Coronary artery (tissue), 2 donors: Measurements from ENCODE around the gene DOCK6.

Source experiments
- DNase-seq: peaks from one replicate; pipeline ENCODE4 v3.0.0-alpha.2; 2017; ENCODE audit warnings: low spot score
- H3K27ac ChIP-seq, 2 donors: fragments of 200-600 bp; sonication (generic); one replicate each; pipeline ENCODE4 v1.5.1; 2016 to 2019
- H3K4me3 ChIP-seq: fragments of 200-600 bp; sonication (generic); 2 replicates; pipeline ENCODE4 v1.5.1; 2016; ENCODE audit warnings: mild to moderate bottlenecking, moderate library complexity
- TF ChIP-seq, protein P1 (sequence below): fragments of 200-600 bp; sonication (generic); IDR thresholded peaks from one replicate; pipeline ENCODE4 v1.5.1; 2019; ENCODE audit warnings: antibody characterized with exemption

DOCK6 gene

GRCh38 chr19:11261971-11262839, at the start of gene DOCK6:
TSS of gene DOCK6 (minus strand) at chr19:11262524. CDS start at chr19:11262440, 84 bp downstream.
- Histone ChIP-seq H3K27ac (peak within 1 kb of the TSS; percentile 83 to 93), H3K4me3 (peak within 1 kb of the TSS; percentile 99)
- TF ChIP-seq, protein P1, sequence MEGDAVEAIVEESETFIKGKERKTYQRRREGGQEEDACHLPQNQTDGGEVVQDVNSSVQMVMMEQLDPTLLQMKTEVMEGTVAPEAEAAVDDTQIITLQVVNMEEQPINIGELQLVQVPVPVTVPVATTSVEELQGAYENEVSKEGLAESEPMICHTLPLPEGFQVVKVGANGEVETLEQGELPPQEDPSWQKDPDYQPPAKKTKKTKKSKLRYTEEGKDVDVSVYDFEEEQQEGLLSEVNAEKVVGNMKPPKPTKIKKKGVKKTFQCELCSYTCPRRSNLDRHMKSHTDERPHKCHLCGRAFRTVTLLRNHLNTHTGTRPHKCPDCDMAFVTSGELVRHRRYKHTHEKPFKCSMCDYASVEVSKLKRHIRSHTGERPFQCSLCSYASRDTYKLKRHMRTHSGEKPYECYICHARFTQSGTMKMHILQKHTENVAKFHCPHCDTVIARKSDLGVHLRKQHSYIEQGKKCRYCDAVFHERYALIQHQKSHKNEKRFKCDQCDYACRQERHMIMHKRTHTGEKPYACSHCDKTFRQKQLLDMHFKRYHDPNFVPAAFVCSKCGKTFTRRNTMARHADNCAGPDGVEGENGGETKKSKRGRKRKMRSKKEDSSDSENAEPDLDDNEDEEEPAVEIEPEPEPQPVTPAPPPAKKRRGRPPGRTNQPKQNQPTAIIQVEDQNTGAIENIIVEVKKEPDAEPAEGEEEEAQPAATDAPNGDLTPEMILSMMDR: no peak
- no peak for DNase-seq

DNA sequence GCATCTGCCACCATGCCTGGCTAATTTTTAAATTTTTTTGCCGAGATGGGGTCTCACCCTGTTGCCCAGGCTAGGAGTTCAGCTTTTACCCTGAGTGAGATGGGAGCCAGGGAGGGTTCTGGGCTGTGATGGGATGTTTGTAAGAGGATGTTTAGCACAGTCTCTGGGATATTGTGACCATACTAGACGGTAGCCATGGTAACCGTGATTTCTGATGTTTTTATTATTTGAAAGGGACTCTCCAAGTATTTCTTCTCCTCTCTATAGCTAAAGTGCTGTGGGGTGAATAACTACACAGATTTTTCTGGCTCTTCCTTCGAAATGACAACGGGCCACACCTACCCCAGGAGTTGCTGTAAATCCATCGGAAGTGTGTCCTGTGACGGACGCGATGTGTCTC, 44.0 kb upstream of the DOCK6 start:
- H3K4me3 ChIP-seq: no peak overlapping the region
- TF ChIP-seq, protein P1: no peak
- H3K27ac ChIP-seq: no peak overlapping the region
- no peak for DNase-seq

- no peak for DNase-seq
- TF ChIP-seq, protein P1: no peak
- no peak overlapping the region for H3K27ac ChIP-seq
- H3K4me3 ChIP-seq: no peak overlapping the region
These were observed 42.6 kb upstream of the DOCK6 start for GRCh38 chr19:11304936-11305335.

- H3K4me3 ChIP-seq: no peak overlapping the region
- no peak for DNase-seq
- H3K27ac ChIP-seq: no peak overlapping the region
- TF ChIP-seq, protein P1: no peak
These were observed 38.4 kb upstream of the DOCK6 start for GRCh38 chr19:11300811-11301120.

DNA sequence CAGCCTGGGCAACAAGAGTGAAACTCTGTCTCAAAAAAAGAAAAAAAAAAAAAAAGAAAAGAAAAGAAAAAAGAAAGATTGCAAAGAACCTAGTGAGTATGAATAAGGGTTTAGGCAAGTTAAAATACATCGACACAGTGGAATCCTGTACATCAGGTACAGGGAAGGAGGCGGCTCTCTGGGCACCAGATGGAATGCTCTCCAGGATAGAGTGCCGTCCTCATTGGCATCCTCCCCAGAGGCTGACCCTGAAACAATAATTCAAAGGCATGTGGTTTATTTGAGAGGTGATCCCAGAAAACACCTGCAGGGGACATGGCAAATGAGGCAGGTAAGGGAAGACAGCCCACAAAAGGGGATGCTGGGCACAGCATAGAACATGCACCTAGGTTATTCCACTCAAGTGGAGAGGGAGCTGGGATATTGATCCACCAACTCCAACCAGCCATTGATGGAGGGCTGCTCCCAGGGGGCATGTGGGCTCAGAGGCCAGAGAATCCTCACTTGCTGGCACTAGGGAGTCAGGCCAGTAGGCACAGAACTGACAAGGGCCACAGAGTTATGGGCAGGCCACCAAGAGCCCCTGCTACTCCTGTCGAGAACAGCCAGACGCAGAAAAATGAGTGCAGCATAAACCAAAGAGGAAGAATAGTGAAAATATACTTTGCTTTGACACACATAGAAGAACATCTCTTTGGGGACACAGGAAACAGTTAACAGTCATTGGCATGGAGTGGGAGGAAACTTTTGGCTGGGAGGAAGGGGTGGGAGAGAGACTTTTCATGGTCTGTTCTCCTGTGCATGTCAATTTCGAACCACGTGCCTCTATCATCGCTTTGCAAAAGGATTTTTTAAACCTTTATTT, 37.9 kb upstream of the DOCK6 start:
- DNase-seq: no peak
- Histone ChIP-seq H3K27ac (no peak overlapping the region), H3K4me3 (no peak overlapping the region)
- TF ChIP-seq, protein P1: no peak

GRCh38 chr19:11296264-11296663, 33.9 kb upstream of the DOCK6 start:
- Histone ChIP-seq H3K27ac (peak overlapping the region; percentile 19 to 48), H3K4me3 (no peak overlapping the region)
- TF ChIP-seq, protein P1: no peak
- no peak for DNase-seq
